H1 (cell line): ENCODE results near the gene POU2F2. TPM values are rescaled to one million over a fixed set of nuclear protein-coding genes. Genes with fewer than 3 reads are reported as not detected.

Source experiments
- CTCF ChIA-PET: fragments of 300-600 bp; sonication (Branson Sonifier 250); formaldehyde crosslinking; loops from one replicate; lab custom pipeline; 2021; ENCODE audit not compliant: partially characterized antibody; lab: Charles Lee
- POLR2A ChIA-PET: fragments of 300-600 bp; sonication (Branson Sonifier 250); formaldehyde crosslinking; loops from one replicate; lab custom pipeline; 2021; ENCODE audit warnings: inconsistent platforms; ENCODE audit not compliant: partially characterized antibody; lab: Charles Lee
- DNase-seq, 2 experiments: peaks; one replicate each; pipeline versions ENCODE4 v3.0.0 to v3.0.0-alpha.2; 2010 to 2022; ENCODE audit warnings: low spot score in 2 of 2, low read depth in 1 of 2, mixed read lengths in 1 of 2
- FAIRE-seq: peaks from 2 replicates; lab custom pipeline; 2011; peaks lifted over from hg19 to GRCh38; lab: Jason Lieb, UNC
- H2AFZ ChIP-seq: 2 replicates; pipeline ENCODE4 v1.8.1; 2012; ENCODE audit warnings: low read length, inconsistent platforms
- H2AK5ac ChIP-seq: 2 replicates; pipeline ENCODE4 v1.6.1; 2013; ENCODE audit warnings: low read depth, low read length
- H2BK120ac ChIP-seq: replicated peaks from 2 replicates; pipeline ENCODE3; 2013; ENCODE audit warnings: low read depth, low read length, inconsistent platforms
- H2BK12ac ChIP-seq: 2 replicates; pipeline ENCODE4 v1.6.1; 2013; ENCODE audit warnings: low read depth, low read length
- H2BK15ac ChIP-seq: 2 replicates; pipeline ENCODE4 v1.6.1; 2013; ENCODE audit warnings: low read length
- H2BK20ac ChIP-seq: 2 replicates; pipeline ENCODE4 v1.6.1; 2013; ENCODE audit warnings: low read length
- H2BK5ac ChIP-seq: 2 replicates; pipeline ENCODE4 v1.6.1; 2013; ENCODE audit warnings: low read depth, low read length
- H3K14ac ChIP-seq: 2 replicates; pipeline ENCODE4 v1.6.1; 2013; ENCODE audit warnings: inconsistent platforms; ENCODE audit not compliant: insufficient read length
- H3K18ac ChIP-seq: 2 replicates; pipeline ENCODE4 v1.6.1; 2013; ENCODE audit warnings: low read length; ENCODE audit errors: extremely low read depth
- H3K23ac ChIP-seq: 2 replicates; pipeline ENCODE4 v1.6.1; 2013; ENCODE audit warnings: inconsistent platforms; ENCODE audit not compliant: insufficient read length
- H3K23me2 ChIP-seq: 2 replicates; pipeline ENCODE4 v1.6.1; 2013; ENCODE audit warnings: low read depth, low read length
- H3K27ac ChIP-seq: 2 replicates; pipeline ENCODE4 v1.6.1; 2011; ENCODE audit warnings: low read depth, low read length, inconsistent platforms
- H3K27me3 ChIP-seq, 4 experiments: replicated peaks in 1 of 4; 1 replicate in 1 of 4; 2 replicates in 3 of 4; pipeline versions ENCODE4 v1.6.1 to v1.8.1; 2011 to 2013; ENCODE audit warnings: low read length in 3 of 4, mild to moderate bottlenecking in 3 of 4, inconsistent platforms in 2 of 4, mixed read lengths in 2 of 4, moderate library complexity in 1 of 4; ENCODE audit not compliant: control insufficient read depth in 3 of 4, insufficient read depth in 3 of 4; ENCODE audit errors: extremely low read depth in 1 of 4
- H3K36me3 ChIP-seq, 4 experiments: 2 replicates each; pipeline versions ENCODE4 v1.6.1 to v1.8.1; 2011 to 2013; ENCODE audit warnings: mild to moderate bottlenecking in 4 of 4, low read length in 3 of 4, moderate library complexity in 2 of 4, control low read depth in 1 of 4, inconsistent platforms in 1 of 4; ENCODE audit not compliant: insufficient read depth in 4 of 4, control insufficient read depth in 2 of 4
- H3K4ac ChIP-seq: replicated peaks from 2 replicates; pipeline ENCODE3; 2013; ENCODE audit warnings: low read length, low read depth, mixed read lengths, inconsistent platforms; ENCODE audit not compliant: insufficient read length
- H3K4me1 ChIP-seq, 4 experiments: replicated peaks in 1 of 4; 1 replicate in 1 of 4; 2 replicates in 3 of 4; pipeline versions ENCODE4 v1.6.1 to v1.8.1; 2011 to 2013; ENCODE audit warnings: low read length in 3 of 4, inconsistent platforms in 2 of 4, mixed read lengths in 1 of 4; ENCODE audit not compliant: insufficient read depth in 4 of 4, control insufficient read depth in 3 of 4
- H3K4me2 ChIP-seq, 2 experiments: 2 replicates each; pipeline versions ENCODE4 v1.6.1 to v1.8.1; 2011 to 2013; ENCODE audit warnings: low read depth in 2 of 2, low read length in 2 of 2, control low read depth in 1 of 2, inconsistent platforms in 1 of 2, mild to moderate bottlenecking in 1 of 2; ENCODE audit not compliant: insufficient read depth in 1 of 2
- H3K4me3 ChIP-seq, 4 experiments: fragments of 200-600, 300-600 bp in 1 of 4; sonication (generic), shearing (Covaris generic), sonication (Bioruptor Twin) in 1 of 4; 2 replicates each; pipeline versions ENCODE4 v1.5.1 to v1.8.1; 2011 to 2016; ENCODE audit warnings: low read length in 4 of 4, low read depth in 3 of 4, control low read depth in 2 of 4, inconsistent platforms in 2 of 4, mild to moderate bottlenecking in 2 of 4, mixed read lengths in 1 of 4, moderate library complexity in 1 of 4; ENCODE audit not compliant: insufficient read depth in 2 of 4; ENCODE audit errors: extremely low read depth in 1 of 4
- H3K56ac ChIP-seq: replicated peaks from 2 replicates; pipeline ENCODE3; 2013; ENCODE audit warnings: low read depth, mild to moderate bottlenecking, mixed read lengths, low read length, inconsistent platforms; ENCODE audit not compliant: insufficient read length
- H3K79me1 ChIP-seq: 2 replicates; pipeline ENCODE4 v1.6.1; 2013; ENCODE audit warnings: low read depth, low read length, control low read depth
- H3K79me2 ChIP-seq, 2 experiments: 2 replicates each; pipeline versions ENCODE4 v1.6.1 to v1.8.1; 2012 to 2013; ENCODE audit warnings: low read length in 2 of 2, mild to moderate bottlenecking in 2 of 2, inconsistent platforms in 1 of 2; ENCODE audit not compliant: insufficient read depth in 2 of 2, control insufficient read depth in 1 of 2
- H3K9ac ChIP-seq, 4 experiments: replicated peaks in 1 of 4; 1 replicate in 1 of 4; 2 replicates in 3 of 4; pipeline versions ENCODE4 v1.6.1 to v1.8.1; 2011 to 2013; ENCODE audit warnings: low read depth in 3 of 4, low read length in 3 of 4, control low read depth in 2 of 4, mild to moderate bottlenecking in 2 of 4, moderate library complexity in 2 of 4, inconsistent platforms in 1 of 4; ENCODE audit errors: extremely low read depth in 1 of 4
- H3K9me3 ChIP-seq, 2 experiments: 2 replicates each; pipeline versions ENCODE4 v1.6.1 to v1.8.1; 2012 to 2013; ENCODE audit warnings: mild to moderate bottlenecking in 2 of 2, moderate library complexity in 2 of 2, control low read depth in 1 of 2, inconsistent platforms in 1 of 2, low read depth in 1 of 2, low read length in 1 of 2, mixed read lengths in 1 of 2; ENCODE audit not compliant: insufficient read depth in 2 of 2
- H4K20me1 ChIP-seq, 2 experiments: replicated peaks in 1 of 2; 2 replicates each; pipeline versions ENCODE3 to v1.8.1; 2011 to 2013; ENCODE audit warnings: inconsistent platforms in 2 of 2, low read length in 2 of 2, mild to moderate bottlenecking in 1 of 2; ENCODE audit not compliant: insufficient read depth in 2 of 2, control insufficient read depth in 1 of 2
- H4K5ac ChIP-seq: 2 replicates; pipeline ENCODE4 v1.6.1; 2013; ENCODE audit warnings: low read length, low read depth, mixed read lengths, inconsistent platforms; ENCODE audit not compliant: insufficient read length
- H4K8ac ChIP-seq: 2 replicates; pipeline ENCODE4 v1.8.0; 2013; ENCODE audit warnings: mild to moderate bottlenecking, moderate library complexity, low read length, inconsistent platforms; ENCODE audit not compliant: insufficient read depth; ENCODE audit errors: extremely low read depth
- H4K91ac ChIP-seq: replicated peaks from 2 replicates; pipeline ENCODE3; 2013; ENCODE audit warnings: low read length, mixed read lengths, inconsistent platforms; ENCODE audit not compliant: insufficient read length
- ATF2 ChIP-seq: IDR thresholded peaks from 2 replicates; pipeline ENCODE4 v1.6.1; 2012; ENCODE audit warnings: low read length, inconsistent platforms
- CHD2 ChIP-seq: IDR thresholded peaks from 2 replicates; pipeline ENCODE4 v1.6.1; 2012; ENCODE audit warnings: low read length, improper control_type of control experiment
- CTBP2 ChIP-seq: IDR thresholded peaks from 2 replicates; pipeline ENCODE4 v1.7.0; 2011; ENCODE audit warnings: borderline replicate concordance, mild to moderate bottlenecking, moderate library complexity, mixed read lengths, low read length; ENCODE audit not compliant: insufficient read depth, insufficient read length
- E2F6 ChIP-seq: IDR thresholded peaks from 2 replicates; pipeline ENCODE4 v1.6.1; 2012; ENCODE audit warnings: inconsistent platforms
- EP300 ChIP-seq, 2 experiments: IDR thresholded peaks; 1 replicate in 1 of 2; 2 replicates in 1 of 2; pipeline ENCODE4 v1.6.1; 2011 to 2012; ENCODE audit warnings: low read depth in 2 of 2, low read length in 2 of 2, mild to moderate bottlenecking in 2 of 2, borderline replicate concordance in 1 of 2, inconsistent platforms in 1 of 2, moderate library complexity in 1 of 2
- FOSL1 ChIP-seq: IDR thresholded peaks from 2 replicates; pipeline ENCODE4 v1.6.1; 2011; ENCODE audit warnings: mild to moderate bottlenecking, low read depth, low read length, moderate library complexity; ENCODE audit not compliant: insufficient read depth
- NANOG ChIP-seq: IDR thresholded peaks from 2 replicates; pipeline ENCODE4 v1.6.1; 2011; ENCODE audit warnings: low read length, low read depth, mild to moderate bottlenecking, inconsistent platforms; ENCODE audit not compliant: insufficient read depth, poor library complexity, severe bottlenecking
- SUZ12 ChIP-seq: fragments of 200-600 bp; sonication (generic); IDR thresholded peaks from 2 replicates; pipeline ENCODE4 v1.6.1; 2012; ENCODE audit warnings: mild to moderate bottlenecking, inconsistent platforms, low read length, moderate library complexity, mixed read lengths
- WGBS, 2 experiments: shearing (Covaris generic) in 1 of 2; methylation state at CpG; one replicate each; pipeline versions ENCODE4 v1.1.6 to v1.1.7; 2013 to 2015; ENCODE audit warnings: low lambda C conversion rate in 2 of 2, mixed read lengths in 2 of 2, inconsistent platforms in 1 of 2, low coverage in 1 of 2, missing lambda C conversion rate in 1 of 2; ENCODE audit not compliant: insufficient replicate concordance in 2 of 2, insufficient coverage in 1 of 2, insufficient read length in 1 of 2; ENCODE audit errors: extremely low coverage in 1 of 2, missing lambda C conversion rate in 1 of 2; 5-methylcytosine and 5-hydroxymethylcytosine counted together
- polyA plus RNA-seq, 7 experiments: library from polyadenylated mRNA; depleted of rRNA in 3 of 7; stranded (reverse) in 5 of 7; unstranded in 2 of 7; fragments of >200 nt in 5 of 7; fragments of 200-250 nt in 2 of 7; gene quantifications; 1 replicate in 5 of 7; 2 replicates in 1 of 7; 4 replicates in 1 of 7; pipeline versions ENCODE4 v1.2.1 to v1.2.3, GENCODE V29; 2011 to 2013; ENCODE audit warnings: missing spikeins in 2 of 7, mixed read lengths in 2 of 7
- total RNA-seq: library from RNA; stranded (reverse); fragmentation: NEBNext Ultra II Directional; extraction: Animal tissue kit (Norgen Biotek cat#: 25700); gene quantifications from 2 replicates; pipeline ENCODE4 v1.2.1, GENCODE V29; 2021

The POU2F2 gene
- total and polyA plus RNA-seq, 2 of the 8 experiments (the other 6 are each of a cell fraction or from before 2014, with no cell fraction given), result 5.0 to 6.1 TPM

DNA sequence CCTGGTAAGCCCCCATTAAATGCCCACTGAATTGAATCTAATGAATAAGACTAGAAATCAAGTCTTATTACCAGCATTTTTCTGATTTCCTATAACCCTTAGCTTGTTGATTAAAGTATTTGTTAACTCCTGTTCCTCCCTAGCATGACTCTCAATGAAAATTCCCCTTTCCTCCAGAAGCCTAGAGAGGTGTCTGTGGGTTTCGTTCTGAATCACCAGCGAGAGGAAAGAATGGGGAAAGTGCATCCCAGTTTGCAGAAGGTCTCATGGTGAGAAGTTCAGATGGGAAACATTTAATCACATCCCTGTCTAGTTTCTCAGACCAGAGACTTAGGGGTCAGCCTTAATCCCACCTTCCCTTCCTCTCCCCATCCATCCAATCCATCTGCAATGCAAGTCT is 26.9 kb downstream of the POU2F2 start:
- Histone ChIP-seq H2BK120ac (no peak overlapping the region), H3K18ac (no peak overlapping the region), H2AK5ac (no peak overlapping the region), H2BK20ac (no peak overlapping the region), H3K4ac (no peak overlapping the region), H3K4me2 (no peak overlapping the region), H2BK12ac (no peak overlapping the region), H4K20me1 (no peaks in the 10 kb centered on the region), H3K36me3 (no peaks in the 10 kb centered on the region), H3K23ac (no peak overlapping the region), H2AFZ (no peak overlapping the region), H3K27ac (no peak overlapping the region), H3K14ac (no peak overlapping the region), H3K9ac (no peak overlapping the region), H4K8ac (no peak overlapping the region), H3K79me2 (no peaks in the 10 kb centered on the region), H2BK5ac (no peak overlapping the region), H3K56ac (no peak overlapping the region), H3K4me1 (peaks cover 0 to 7% (median 1%) of the 10 kb centered on the region in 4 experiments; a peak in 4 of 7 replicates), H3K9me3 (no peaks in the 10 kb centered on the region), H3K79me1 (no peaks in the 10 kb centered on the region), H3K27me3 (no peaks in the 10 kb centered on the region; a peak in 1 of 7 replicates), H4K91ac (no peak overlapping the region), H3K23me2 (no peaks in the 10 kb centered on the region), H2BK15ac (no peak overlapping the region), H3K4me3 (no peak overlapping the region), H4K5ac (no peak overlapping the region)
- TF ChIP-seq FOSL1 (no peak), E2F6 (no peak), ATF2 (no peak), SUZ12 (no peak), NANOG (no peak), CHD2 (no peak), EP300 (IDR thresholded peaks at IDR 0.05; ENCODE audit: borderline replicate concordance in 1 of 2, low read depth in 2 of 2, low read length in 2 of 2) (no peak), CTBP2 (no peak)
- DNase-seq (no peak), FAIRE-seq (no peak)
- 86% methylated on average over 2 of the region's 2 CpGs; no CpG with 5 or more reads in 1 of the 2 experiments for WGBS, 2 experiments
- ChIA-PET POLR2A (no interaction called here), CTCF (interaction anchor here (1.5 to 5.4 kb wide), 2 partner anchors 9 to 15 kb away, joined by 5 to 38 read pairs; no protein-coding TSS in a partner anchor)
